Upper lobe of left lung (tissue), 6 donors: Measurements from ENCODE around the gene PCDHB12. TPM values are rescaled to one million over a fixed set of nuclear protein-coding genes. Genes with fewer than 3 reads are reported as not detected.
A peak's percentile ranks its signal among the peaks of the same experiment; 100 is the strongest.
"Not testable (repeated sequence)": the region's sequence is repeated elsewhere in the genome, so short reads cannot be mapped to it uniquely, and the experiment has no call there.

Experiments used
- ATAC-seq, 2 donors: fragments of 200-7000 bp; cut with Tn5 transposase; one replicate each; pipeline ENCODE4 v1.9.1; 2022; ENCODE audit warnings: mild to moderate bottlenecking in 2 of 2, moderate library complexity in 2 of 2; ENCODE audit not compliant: low FRiP score in 2 of 2
- DNase-seq, 2 donors: peaks; one replicate each; pipeline ENCODE4 v3.0.0-alpha.2; 2019 to 2020
- H3K27ac ChIP-seq, 4 donors: fragments of 200-600 bp; sonication (generic); one replicate each; pipeline ENCODE4 v1.5.1; 2016 to 2019
- H3K27me3 ChIP-seq, 4 donors: fragments of 200-600 bp; sonication (generic); one replicate each; pipeline ENCODE4 v1.5.1; 2017 to 2019
- H3K36me3 ChIP-seq, 4 donors: fragments of 200-600 bp; sonication (generic); one replicate each; pipeline ENCODE4 v1.5.1; 2016 to 2019
- H3K4me1 ChIP-seq, 4 donors: fragments of 200-600 bp; sonication (generic); one replicate each; pipeline ENCODE4 v1.5.1; 2018 to 2019
- H3K4me3 ChIP-seq, 4 donors: fragments of 200-600 bp; sonication (generic); one replicate each; pipeline ENCODE4 v1.5.1; 2017 to 2019; ENCODE audit warnings: mild to moderate bottlenecking in 2 of 4, moderate library complexity in 1 of 4
- H3K9me3 ChIP-seq, 4 donors: fragments of 200-600 bp; sonication (generic); one replicate each; pipeline ENCODE4 v1.5.1; 2018 to 2019
- EP300 ChIP-seq, 4 donors: sonication (generic); formaldehyde crosslinking; IDR thresholded peaks; one replicate each; pipeline ENCODE4 v1.5.1; 2017; ENCODE audit warnings: antibody characterized with exemption in 4 of 4, control low read depth in 2 of 4
- POLR2A ChIP-seq, 4 donors: fragments of 450-650 bp; IDR thresholded peaks; one replicate each; pipeline ENCODE4 v1.5.1; 2016 to 2017; ENCODE audit warnings: antibody characterized with exemption in 4 of 4, mild to moderate bottlenecking in 2 of 4
- POLR2AphosphoS5 ChIP-seq, 2 donors: sonication (generic); formaldehyde crosslinking; IDR thresholded peaks; one replicate each; pipeline ENCODE4 v1.5.1; 2017; ENCODE audit warnings: antibody characterized with exemption in 2 of 2
- WGBS, 2 donors: methylation state at CpG; one replicate each; pipeline ENCODE4 v1.1.5; 2017 to 2018; 5-methylcytosine and 5-hydroxymethylcytosine counted together
- total RNA-seq, 6 donors: library from RNA; depleted of rRNA in 4 of 6; stranded (reverse); fragments of >200 nt in 4 of 6; gene quantifications; one replicate each; pipeline versions ENCODE4 v1.1.0 to v1.2.1, GENCODE V29; 2016 to 2021
- TF ChIP-seq, protein P1 (sequence below), 6 experiments: fragments of 450-650 bp in 4 of 6; fragments of 200-600 bp in 2 of 6; sonication (generic) in 2 of 6; IDR thresholded peaks; one replicate each; pipeline ENCODE4 v1.5.1; 2016 to 2019; ENCODE audit warnings: antibody characterized with exemption in 6 of 6
- donor health status: DM: no; HTN: no; CAD: no; lungs with moderate emphysema.
- donor health status: DM: no; HTN: yes; CAD: no; lungs with severe emphysema.

PCDHB12 gene
- total RNA-seq, 6 donors from 2014 or later = 0.39 to 6.3 (median 1.8) TPM

DNA sequence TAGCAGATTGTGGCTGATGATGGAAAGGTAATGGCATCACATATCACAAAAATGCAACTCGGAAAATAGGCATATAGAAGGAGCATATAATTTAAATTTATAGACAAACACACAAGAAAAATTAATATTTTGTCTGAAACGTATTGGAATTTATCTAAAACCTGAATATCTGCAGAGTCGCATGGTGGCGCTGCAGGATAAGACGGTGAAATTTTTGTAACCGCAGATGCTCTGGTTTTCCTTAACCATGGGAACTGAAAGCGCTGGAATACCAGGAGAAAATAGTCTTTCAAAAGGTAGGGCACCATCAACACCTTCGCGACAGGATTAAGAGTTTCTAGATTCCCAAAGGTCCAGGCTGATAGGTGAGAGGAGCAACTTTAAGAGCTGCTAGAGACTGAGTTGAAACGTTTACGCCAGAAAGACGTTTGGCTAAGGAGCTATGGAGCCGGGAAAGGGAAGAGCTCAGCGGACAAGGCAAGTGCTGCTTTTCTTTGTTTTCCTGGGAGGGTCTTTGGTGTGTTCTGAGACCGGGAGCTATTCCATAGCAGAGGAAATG, 25.7 kb downstream of the PCDHB12 start:
- H3K36me3 ChIP-seq = no peaks in the 10 kb centered on the region
- H3K4me3 ChIP-seq = peak overlapping the region in 2 of 4 donors; percentile 2 to 9
- no peaks in the 10 kb centered on the region for H3K4me1 ChIP-seq
- H3K27me3 ChIP-seq = no peaks in the 10 kb centered on the region
- no peak for ATAC-seq
- peaks cover 38 to 87% (median 73%) of the 10 kb centered on the region in 4 donors for H3K9me3 ChIP-seq
- H3K27ac ChIP-seq = no peak overlapping the region
- 6% methylated on average over 15 of the region's 15 CpGs for WGBS, 2 donors
- TF ChIP-seq POLR2AphosphoS5 (IDR thresholded peaks at IDR 0.05) (no peak), EP300 (IDR thresholded peaks at IDR 0.05) (no peak), POLR2A (IDR thresholded peaks at IDR 0.05) (no peak)
- TF ChIP-seq, protein P1, sequence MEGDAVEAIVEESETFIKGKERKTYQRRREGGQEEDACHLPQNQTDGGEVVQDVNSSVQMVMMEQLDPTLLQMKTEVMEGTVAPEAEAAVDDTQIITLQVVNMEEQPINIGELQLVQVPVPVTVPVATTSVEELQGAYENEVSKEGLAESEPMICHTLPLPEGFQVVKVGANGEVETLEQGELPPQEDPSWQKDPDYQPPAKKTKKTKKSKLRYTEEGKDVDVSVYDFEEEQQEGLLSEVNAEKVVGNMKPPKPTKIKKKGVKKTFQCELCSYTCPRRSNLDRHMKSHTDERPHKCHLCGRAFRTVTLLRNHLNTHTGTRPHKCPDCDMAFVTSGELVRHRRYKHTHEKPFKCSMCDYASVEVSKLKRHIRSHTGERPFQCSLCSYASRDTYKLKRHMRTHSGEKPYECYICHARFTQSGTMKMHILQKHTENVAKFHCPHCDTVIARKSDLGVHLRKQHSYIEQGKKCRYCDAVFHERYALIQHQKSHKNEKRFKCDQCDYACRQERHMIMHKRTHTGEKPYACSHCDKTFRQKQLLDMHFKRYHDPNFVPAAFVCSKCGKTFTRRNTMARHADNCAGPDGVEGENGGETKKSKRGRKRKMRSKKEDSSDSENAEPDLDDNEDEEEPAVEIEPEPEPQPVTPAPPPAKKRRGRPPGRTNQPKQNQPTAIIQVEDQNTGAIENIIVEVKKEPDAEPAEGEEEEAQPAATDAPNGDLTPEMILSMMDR (IDR thresholded peaks at IDR 0.05) = no peak
- no peak for DNase-seq

DNA sequence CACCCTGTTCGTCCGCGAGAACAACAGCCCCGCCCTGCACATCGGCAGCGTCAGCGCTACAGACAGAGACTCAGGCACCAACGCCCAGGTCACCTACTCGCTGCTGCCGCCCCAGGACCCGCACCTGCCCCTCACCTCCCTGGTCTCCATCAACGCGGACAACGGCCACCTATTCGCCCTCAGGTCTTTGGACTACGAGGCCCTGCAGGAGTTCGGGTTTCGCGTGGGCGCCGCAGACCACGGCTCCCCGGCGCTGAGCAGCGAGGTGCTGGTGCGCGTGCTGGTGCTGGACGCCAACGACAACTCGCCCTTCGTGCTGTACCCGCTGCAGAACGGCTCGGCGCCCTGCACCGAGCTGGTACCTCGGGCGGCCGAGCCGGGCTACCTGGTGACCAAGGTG, 27.4 kb downstream of the PCDHB12 start:
- not testable (repeated sequence) for H3K36me3 ChIP-seq, DNase-seq, H3K4me1 ChIP-seq, H3K27me3 ChIP-seq, H3K27ac ChIP-seq, H3K4me3 ChIP-seq, ATAC-seq
- WGBS, 2 donors = 26 to 29% methylated on average over 4 to 40 of the region's 40 CpGs
- H3K9me3 ChIP-seq = peaks cover 44 to 95% (median 82%) of the 10 kb centered on the region in 4 donors

DNA sequence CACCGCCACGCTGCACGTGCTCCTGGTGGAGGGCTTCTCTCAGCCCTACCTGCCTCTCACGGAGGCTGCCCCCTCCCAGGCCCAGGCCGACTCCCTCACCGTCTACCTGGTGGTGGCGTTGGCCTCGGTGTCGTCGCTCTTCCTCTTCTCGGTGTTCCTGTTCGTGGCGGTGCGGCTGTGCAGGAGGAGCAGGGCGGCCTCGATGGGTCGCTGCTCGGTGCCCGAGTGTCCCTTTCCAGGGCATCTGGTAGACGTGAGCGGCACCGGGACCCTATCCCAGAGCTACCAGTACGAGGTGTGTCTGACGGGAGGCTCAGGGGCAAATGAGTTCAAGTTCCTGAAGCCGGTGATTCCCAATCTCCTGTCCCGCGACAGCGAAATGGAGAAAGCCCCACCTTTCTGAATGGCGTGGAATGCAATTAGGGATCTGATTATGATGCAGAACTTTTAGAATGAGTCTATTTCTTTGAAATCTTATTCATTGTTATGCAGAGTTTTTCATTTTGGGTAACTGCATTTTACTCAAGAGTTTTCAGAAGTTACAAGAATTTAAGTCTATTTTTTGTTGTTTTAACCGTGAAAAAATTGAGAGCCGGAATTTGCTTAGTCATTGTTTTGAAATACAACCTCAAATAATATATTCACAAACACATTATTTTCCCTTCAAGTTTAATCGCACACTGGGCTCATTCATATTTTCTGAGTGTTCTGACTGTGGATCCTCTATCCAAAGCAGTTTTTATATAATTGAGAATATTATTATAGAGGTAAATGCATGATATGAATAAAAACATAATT, 28.2 kb downstream of the PCDHB12 start:
- peaks cover 48 to 96% (median 82%) of the 10 kb centered on the region in 4 donors for H3K9me3 ChIP-seq
- H3K36me3 ChIP-seq = no peaks in the 10 kb centered on the region
- no peak overlapping the region for H3K27ac ChIP-seq
- no peak overlapping the region for H3K4me3 ChIP-seq
- ATAC-seq = no peak
- H3K4me1 ChIP-seq = no peaks in the 10 kb centered on the region
- 21 to 27% methylated on average over 16 to 22 of the region's 32 CpGs for WGBS, 2 donors
- no peak for TF ChIP-seq POLR2A (IDR thresholded peaks at IDR 0.05)
- no peak for TF ChIP-seq EP300 (IDR thresholded peaks at IDR 0.05)
- no peak for TF ChIP-seq POLR2AphosphoS5 (IDR thresholded peaks at IDR 0.05)
- TF ChIP-seq, protein P1 (IDR thresholded peaks at IDR 0.05) = no peak
- peak in 1 of 2 donors; percentile 58 for DNase-seq
- H3K27me3 ChIP-seq = no peaks in the 10 kb centered on the region

DNA sequence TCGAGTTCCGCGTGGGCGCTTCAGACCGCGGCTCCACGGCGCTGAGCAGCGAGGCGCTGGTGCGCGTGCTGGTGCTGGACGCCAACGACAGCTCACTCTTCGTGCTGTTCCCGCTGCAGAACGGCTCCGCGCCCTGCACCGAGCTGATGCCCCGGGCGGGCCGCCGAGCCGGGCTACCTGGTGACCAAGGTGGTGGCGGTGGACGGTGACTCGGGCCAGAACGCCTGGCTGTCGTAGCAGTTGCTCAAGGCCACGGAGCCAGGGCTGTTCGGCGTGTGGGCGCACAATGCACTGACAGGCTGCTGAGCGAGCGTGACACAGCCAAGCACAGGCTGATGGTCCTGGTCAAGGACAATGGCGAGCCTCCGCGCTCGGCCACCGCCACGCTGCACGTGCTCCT, 33.0 kb downstream of the PCDHB12 start:
- DNase-seq = peak in 1 of 2 donors; percentile 80
- 33% methylated on average over 14 of the region's 43 CpGs; no CpG with 5 or more reads in 1 of the 2 donors for WGBS, 2 donors
- no peaks in the 10 kb centered on the region for H3K27me3 ChIP-seq

DNA sequence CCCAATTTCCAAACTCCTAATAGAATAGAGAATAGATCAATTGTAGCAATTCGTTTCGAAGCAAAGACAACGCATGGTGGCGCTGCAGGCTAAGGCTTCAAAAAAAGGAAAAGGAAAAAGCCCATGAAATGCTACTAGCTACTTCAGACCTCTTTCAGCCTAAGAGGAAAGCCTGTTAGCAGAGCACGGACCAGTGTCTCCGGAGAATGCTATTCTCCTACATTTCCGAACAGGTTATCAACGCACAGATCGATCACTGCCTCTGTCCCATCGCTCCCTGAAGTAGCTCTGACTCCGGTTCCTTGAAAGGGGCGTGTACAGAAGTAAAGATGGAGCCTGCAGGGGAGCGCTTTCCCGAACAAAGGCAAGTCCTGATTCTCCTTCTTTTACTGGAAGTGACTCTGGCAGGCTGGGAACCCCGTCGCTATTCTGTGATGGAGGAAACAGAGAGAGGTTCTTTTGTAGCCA, 36.8 kb downstream of the PCDHB12 start, which contains the start of gene PCDHB15:
TSS of gene PCDHB15 (plus strand) at position 146 of the 468 bp plus-strand sequence. CDS start at position 330, 184 bp downstream.
- peaks cover 66 to 98% (median 91%) of the 10 kb centered on the region in 4 donors for H3K9me3 ChIP-seq
- H3K36me3 ChIP-seq = no peaks in the 10 kb centered on the region
- H3K27me3 ChIP-seq = no peaks in the 10 kb centered on the region
- WGBS, 2 donors = 9 to 16% methylated on average over 16 of the region's 16 CpGs
- no peak for DNase-seq
- H3K4me1 ChIP-seq = no peaks in the 10 kb centered on the region
- no peak within 1 kb of the TSS for H3K27ac ChIP-seq
- TF ChIP-seq POLR2A (IDR thresholded peaks at IDR 0.05) (no peak), POLR2AphosphoS5 (IDR thresholded peaks at IDR 0.05) (no peak), EP300 (IDR thresholded peaks at IDR 0.05) (no peak)
- TF ChIP-seq, protein P1 (IDR thresholded peaks at IDR 0.05) = peak in 1 of 6 experiments; percentile 6
- H3K4me3 ChIP-seq = peak within 1 kb of the TSS in 3 of 4 donors; percentile 12 to 29 (median 17)
- ATAC-seq = no peak

More for the DNA sequence above, 33.0 kb downstream of the PCDHB12 start:
- no peak overlapping the region for H3K27ac ChIP-seq
- H3K36me3 ChIP-seq = no peaks in the 10 kb centered on the region
- no peak for ATAC-seq
- no peak overlapping the region for H3K4me3 ChIP-seq
- no peak for TF ChIP-seq POLR2A (IDR thresholded peaks at IDR 0.05)
- TF ChIP-seq POLR2AphosphoS5 (IDR thresholded peaks at IDR 0.05) = no peak
- no peak for TF ChIP-seq EP300 (IDR thresholded peaks at IDR 0.05)
- TF ChIP-seq, protein P1 (IDR thresholded peaks at IDR 0.05) = no peak
- H3K9me3 ChIP-seq = peaks cover 53 to 93% (median 84%) of the 10 kb centered on the region in 4 donors
- no peaks in the 10 kb centered on the region for H3K4me1 ChIP-seq

DNA sequence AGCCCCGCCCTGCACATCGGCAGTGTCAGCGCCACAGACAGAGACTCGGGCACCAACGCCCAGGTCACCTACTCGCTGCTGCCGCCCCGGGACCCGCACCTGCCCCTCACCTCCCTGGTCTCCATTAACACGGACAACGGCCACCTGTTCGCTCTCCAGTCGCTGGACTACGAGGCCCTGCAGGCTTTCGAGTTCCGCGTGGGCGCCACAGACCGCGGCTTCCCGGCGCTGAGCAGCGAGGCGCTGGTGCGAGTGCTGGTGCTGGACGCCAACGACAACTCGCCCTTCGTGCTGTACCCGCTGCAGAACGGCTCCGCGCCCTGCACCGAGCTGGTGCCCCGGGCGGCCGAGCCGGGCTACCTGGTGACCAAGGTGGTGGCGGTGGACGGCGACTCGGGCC, 38.5 kb downstream of the PCDHB12 start:
- peak in 1 of 2 donors; percentile 75 for DNase-seq
- H3K27me3 ChIP-seq, H3K4me3 ChIP-seq, ATAC-seq, H3K27ac ChIP-seq, H3K36me3 ChIP-seq, H3K4me1 ChIP-seq: not testable (repeated sequence)
- WGBS, 2 donors = 49% methylated on average over 29 of the region's 42 CpGs; no CpG with 5 or more reads in 1 of the 2 donors
- H3K9me3 ChIP-seq = peaks cover 63 to 98% (median 91%) of the 10 kb centered on the region in 4 donors

DNA sequence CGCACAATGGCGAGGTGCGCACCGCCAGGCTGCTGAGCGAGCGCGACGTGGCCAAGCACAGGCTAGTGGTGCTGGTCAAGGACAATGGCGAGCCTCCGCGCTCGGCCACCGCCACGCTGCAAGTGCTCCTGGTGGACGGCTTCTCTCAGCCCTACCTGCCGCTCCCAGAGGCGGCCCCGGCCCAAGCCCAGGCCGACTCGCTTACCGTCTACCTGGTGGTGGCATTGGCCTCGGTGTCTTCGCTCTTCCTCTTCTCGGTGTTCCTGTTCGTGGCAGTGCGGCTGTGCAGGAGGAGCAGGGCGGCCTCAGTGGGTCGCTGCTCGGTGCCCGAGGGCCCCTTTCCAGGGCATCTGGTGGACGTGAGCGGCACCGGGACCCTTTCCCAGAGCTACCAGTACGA, 38.9 kb downstream of the PCDHB12 start:
- not testable (repeated sequence) for H3K36me3 ChIP-seq, H3K27me3 ChIP-seq, H3K27ac ChIP-seq, ATAC-seq, H3K4me1 ChIP-seq, H3K4me3 ChIP-seq
- H3K9me3 ChIP-seq = peaks cover 65 to 100% (median 91%) of the 10 kb centered on the region in 4 donors
- 28 to 55% methylated on average over 7 to 17 of the region's 34 CpGs for WGBS, 2 donors
- DNase-seq = peak in 1 of 2 donors; percentile 73
